K562 (cell line): ENCODE results near the gene CACYBP. TPM values are rescaled to one million over a fixed set of nuclear protein-coding genes. Genes with fewer than 3 reads are reported as not detected.

Experiments used
- BACH1 ChIP-seq: fragments of 200-800 bp; sonication (Bioruptor generic); IDR thresholded peaks from 2 replicates; pipeline ENCODE4 v1.6.1; 2016; ENCODE audit warnings: missing genetic modification characterization, missing compliant biosample characterization
- HDGF ChIP-seq: fragments of 450-650 bp; IDR thresholded peaks from 2 replicates; pipeline ENCODE4 v1.6.1; 2016
- NR1H2 ChIP-seq: sonication (generic); formaldehyde crosslinking; IDR thresholded peaks from 2 replicates; pipeline ENCODE4 v1.4.0; 2020; ENCODE audit warnings: mild to moderate bottlenecking, missing genetic modification reagents
- REST ChIP-seq, 2 experiments: fragments of 450-650 bp; formaldehyde crosslinking in 1 of 2; IDR thresholded peaks; 2 replicates each; pipeline versions ENCODE4 v1.4.0 to v1.6.1; 2014 to 2020; ENCODE audit warnings: mild to moderate bottlenecking in 2 of 2, borderline replicate concordance in 1 of 2, low read depth in 1 of 2
- SMAD1 ChIP-seq: fragments of 150-350 bp; IDR thresholded peaks from 2 replicates; pipeline ENCODE4 v1.6.1; 2014; ENCODE audit warnings: low read length, low read depth; ENCODE audit not compliant: partially characterized antibody
- SNAPC5 ChIP-seq: fragments of 250-450 bp; sonication (Bioruptor Pico); IDR thresholded peaks from 2 replicates; pipeline ENCODE4 v1.8.0; 2021; ENCODE audit warnings: moderate library complexity, mild to moderate bottlenecking, inconsistent platforms
- SNRNP70 ChIP-seq: fragments of 200-400 bp; formaldehyde crosslinking; optimal IDR thresholded peaks from 2 replicates; pipeline ENCODE3; 2017; ENCODE audit warnings: low read depth, low read length
- TEAD1 ChIP-seq, 2 experiments: fragments of 450-650 bp in 1 of 2; sonication (generic) in 1 of 2; formaldehyde crosslinking; IDR thresholded peaks; 2 replicates each; pipeline versions ENCODE4 v1.4.0 to v1.8.0; 2020 to 2022; ENCODE audit warnings: mild to moderate bottlenecking in 2 of 2, missing genetic modification reagents in 1 of 2
- XRCC4 ChIP-seq: IDR thresholded peaks from one replicate; pipeline ENCODE4 v1.6.1; 2011; ENCODE audit not compliant: insufficient read depth, insufficient read length; ENCODE audit errors: extremely low read depth
- YY1 ChIP-seq, 3 experiments: IDR thresholded peaks; 2 replicates each; pipeline ENCODE4 v1.6.1; 2011; ENCODE audit warnings: low read length in 2 of 3, mild to moderate bottlenecking in 2 of 3, moderate library complexity in 2 of 3, borderline replicate concordance in 1 of 3, control low read depth in 1 of 3, low read depth in 1 of 3; ENCODE audit not compliant: insufficient read depth in 3 of 3, insufficient replicate concordance in 2 of 3, control insufficient read depth in 1 of 3, insufficient read length in 1 of 3; ENCODE audit errors: extremely low read depth in 1 of 3
- ZNF57 ChIP-seq: fragments of 450-650 bp; formaldehyde crosslinking; IDR thresholded peaks from 2 replicates; pipeline ENCODE4 v1.4.0; 2020; ENCODE audit warnings: mild to moderate bottlenecking, moderate library complexity
- ZNF696 ChIP-seq: fragments of 250-450 bp; sonication (Bioruptor Pico); conservative IDR thresholded peaks from 2 replicates; pipeline ENCODE4 v1.4.0; 2020; ENCODE audit warnings: mild to moderate bottlenecking, moderate library complexity
- ZSCAN29 ChIP-seq: fragments of 450-650 bp; IDR thresholded peaks from 2 replicates; pipeline ENCODE4 v1.6.1; 2017
- polyA plus RNA-seq, 8 experiments: library from polyadenylated mRNA; depleted of rRNA in 4 of 8; stranded (reverse) in 5 of 8; unstranded in 3 of 8; fragments of >200 nt; fragmentation: Nextera tagmentation in 2 of 8; fragmentation: Illumina TruSeq in 1 of 8; extraction: Ambion mirVana in 2 of 8; extraction: Trizol in 1 of 8; gene quantifications; 2 replicates each; pipeline versions ENCODE4 v1.2.1 to v1.2.3, GENCODE V29; 2011 to 2014; ENCODE audit warnings: inconsistent platforms in 1 of 8, missing spikeins in 1 of 8
- total RNA-seq, 7 experiments: library from RNA; depleted of rRNA in 6 of 7; stranded (reverse); fragments of >200 nt in 6 of 7; fragmentation: Illumina TruSeq in 2 of 7; extraction: Trizol in 2 of 7; gene quantifications; 2 replicates each; pipeline versions ENCODE4 v1.2.1 to v1.2.3, GENCODE V29; 2011 to 2021; ENCODE audit warnings: low replicate concordance in 1 of 7
- TF ChIP-seq, protein P1 (sequence below): fragments of 450-650 bp; IDR thresholded peaks from 2 replicates; pipeline ENCODE4 v1.6.1; 2017; ENCODE audit warnings: antibody characterized with exemption, mild to moderate bottlenecking

The CACYBP gene
- total and polyA plus RNA-seq, 9 of the 15 experiments (the other 6 are each of a cell fraction or from before 2014, with no cell fraction given) = 147 to 1,576 (median 488) TPM

- TF ChIP-seq REST (IDR thresholded peaks at IDR 0.05; ENCODE audit: borderline replicate concordance) (peak; percentile 71; the same call in 1 of the 2 replicates), REST (CRISPR knock-in tag; IDR thresholded peaks at IDR 0.05; ENCODE audit: low read depth) (no peak), ZSCAN29 (0 out of 2 replicates have a peak, but pooled peaks have one; percentile 12), ZNF57 (CRISPR knock-in tag) (0 out of 2 replicates have a peak, but pooled peaks have one; percentile 60), HDGF (peak; percentile 92; the same call in 1 of the 2 replicates), YY1 (IDR thresholded peaks at IDR 0.05; ENCODE audit: borderline replicate concordance in 1 of 3, control insufficient read depth in 1 of 3, extremely low read depth in 1 of 3, insufficient read depth in 3 of 3, insufficient read length in 1 of 3, insufficient replicate concordance in 2 of 3, low read depth in 1 of 3, low read length in 2 of 3) (peak in 1 of 3 experiments; percentile 52), SNRNP70 (no peak), SMAD1 (peak; percentile 11), NR1H2 (CRISPR knock-in tag) (no peak), XRCC4 (no peak), BACH1 (tag) (peak; percentile 89; the same call in 1 of the 2 replicates), TEAD1 (CRISPR knock-in tag; IDR thresholded peaks at IDR 0.05) (peak; percentile 24 to 33; a peak in 2 of 4 replicates), SNAPC5 (no peak), ZNF696 (CRISPR knock-in tag) (peak; percentile 57; the same call in 1 of the 2 replicates)
- TF ChIP-seq, protein P1, sequence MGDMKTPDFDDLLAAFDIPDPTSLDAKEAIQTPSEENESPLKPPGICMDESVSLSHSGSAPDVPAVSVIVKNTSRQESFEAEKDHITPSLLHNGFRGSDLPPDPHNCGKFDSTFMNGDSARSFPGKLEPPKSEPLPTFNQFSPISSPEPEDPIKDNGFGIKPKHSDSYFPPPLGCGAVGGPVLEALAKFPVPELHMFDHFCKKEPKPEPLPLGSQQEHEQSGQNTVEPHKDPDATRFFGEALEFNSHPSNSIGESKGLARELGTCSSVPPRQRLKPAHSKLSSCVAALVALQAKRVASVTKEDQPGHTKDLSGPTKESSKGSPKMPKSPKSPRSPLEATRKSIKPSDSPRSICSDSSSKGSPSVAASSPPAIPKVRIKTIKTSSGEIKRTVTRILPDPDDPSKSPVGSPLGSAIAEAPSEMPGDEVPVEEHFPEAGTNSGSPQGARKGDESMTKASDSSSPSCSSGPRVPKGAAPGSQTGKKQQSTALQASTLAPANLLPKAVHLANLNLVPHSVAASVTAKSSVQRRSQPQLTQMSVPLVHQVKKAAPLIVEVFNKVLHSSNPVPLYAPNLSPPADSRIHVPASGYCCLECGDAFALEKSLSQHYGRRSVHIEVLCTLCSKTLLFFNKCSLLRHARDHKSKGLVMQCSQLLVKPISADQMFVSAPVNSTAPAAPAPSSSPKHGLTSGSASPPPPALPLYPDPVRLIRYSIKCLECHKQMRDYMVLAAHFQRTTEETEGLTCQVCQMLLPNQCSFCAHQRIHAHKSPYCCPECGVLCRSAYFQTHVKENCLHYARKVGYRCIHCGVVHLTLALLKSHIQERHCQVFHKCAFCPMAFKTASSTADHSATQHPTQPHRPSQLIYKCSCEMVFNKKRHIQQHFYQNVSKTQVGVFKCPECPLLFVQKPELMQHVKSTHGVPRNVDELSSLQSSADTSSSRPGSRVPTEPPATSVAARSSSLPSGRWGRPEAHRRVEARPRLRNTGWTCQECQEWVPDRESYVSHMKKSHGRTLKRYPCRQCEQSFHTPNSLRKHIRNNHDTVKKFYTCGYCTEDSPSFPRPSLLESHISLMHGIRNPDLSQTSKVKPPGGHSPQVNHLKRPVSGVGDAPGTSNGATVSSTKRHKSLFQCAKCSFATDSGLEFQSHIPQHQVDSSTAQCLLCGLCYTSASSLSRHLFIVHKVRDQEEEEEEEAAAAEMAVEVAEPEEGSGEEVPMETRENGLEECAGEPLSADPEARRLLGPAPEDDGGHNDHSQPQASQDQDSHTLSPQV = peak; percentile 77
These were observed 1.1 kb upstream of the CACYBP start (continued) for GRCh38 chr1:174998569-174999215.
